Measurements from ENCODE around the gene PRSS27. TPM values are rescaled to one million over a fixed set of nuclear protein-coding genes. Genes with fewer than 3 reads are reported as not detected.

PRSS27 gene
- total and polyA plus RNA-seq, 2 of the 4 experiments (the other 2 are of a cell fraction): under 0.01 to 0.58 TPM

- TF ChIP-seq RAD21 (IDR thresholded peaks at IDR 0.05; ENCODE audit: low read length) (no peak), RFX5 (IDR thresholded peaks at IDR 0.05; ENCODE audit: low read depth, low read length) (no peak), MAZ (IDR thresholded peaks at IDR 0.05; ENCODE audit: borderline replicate concordance, low read depth, low read length) (no peak), MAFK (IDR thresholded peaks at IDR 0.05; ENCODE audit: low read depth, low read length) (no peak), MXI1 (IDR thresholded peaks at IDR 0.05; ENCODE audit: borderline replicate concordance, low read depth, low read length) (no peak), CHD1 (IDR thresholded peaks at IDR 0.05; ENCODE audit: low read depth, low read length) (no peak)
- TF ChIP-seq, protein P1, sequence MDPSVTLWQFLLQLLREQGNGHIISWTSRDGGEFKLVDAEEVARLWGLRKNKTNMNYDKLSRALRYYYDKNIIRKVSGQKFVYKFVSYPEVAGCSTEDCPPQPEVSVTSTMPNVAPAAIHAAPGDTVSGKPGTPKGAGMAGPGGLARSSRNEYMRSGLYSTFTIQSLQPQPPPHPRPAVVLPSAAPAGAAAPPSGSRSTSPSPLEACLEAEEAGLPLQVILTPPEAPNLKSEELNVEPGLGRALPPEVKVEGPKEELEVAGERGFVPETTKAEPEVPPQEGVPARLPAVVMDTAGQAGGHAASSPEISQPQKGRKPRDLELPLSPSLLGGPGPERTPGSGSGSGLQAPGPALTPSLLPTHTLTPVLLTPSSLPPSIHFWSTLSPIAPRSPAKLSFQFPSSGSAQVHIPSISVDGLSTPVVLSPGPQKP (IDR thresholded peaks at IDR 0.05; ENCODE audit: borderline replicate concordance, low read depth, low read length): no peak
- TF ChIP-seq, protein P2, sequence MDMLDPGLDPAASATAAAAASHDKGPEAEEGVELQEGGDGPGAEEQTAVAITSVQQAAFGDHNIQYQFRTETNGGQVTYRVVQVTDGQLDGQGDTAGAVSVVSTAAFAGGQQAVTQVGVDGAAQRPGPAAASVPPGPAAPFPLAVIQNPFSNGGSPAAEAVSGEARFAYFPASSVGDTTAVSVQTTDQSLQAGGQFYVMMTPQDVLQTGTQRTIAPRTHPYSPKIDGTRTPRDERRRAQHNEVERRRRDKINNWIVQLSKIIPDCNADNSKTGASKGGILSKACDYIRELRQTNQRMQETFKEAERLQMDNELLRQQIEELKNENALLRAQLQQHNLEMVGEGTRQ (IDR thresholded peaks at IDR 0.05; ENCODE audit: low read depth, low read length): no peak
- no TSS peak for BruUV-seq (replicated peaks)
- Histone ChIP-seq H4K8ac (ENCODE audit: low read depth in 2 of 2, low read length in 2 of 2) (no peak overlapping the region), H2BK120ac (ENCODE audit: low read depth, low read length) (no peak overlapping the region), H3K23ac (ENCODE audit: low read depth, low read length) (no peak overlapping the region), H3K27ac (ENCODE audit: insufficient read depth, low read length) (no peak overlapping the region), H3K4me2 (ENCODE audit: low read depth, low read length) (no peak overlapping the region), H2BK5ac (ENCODE audit: low read depth, low read length, poor library complexity, severe bottlenecking) (no peak overlapping the region), H3K36me3 (ENCODE audit: control insufficient read depth, insufficient read depth, low read length) (no peaks in the 10 kb centered on the region), H3K9me1 (ENCODE audit: insufficient read depth, low read length) (no peaks in the 10 kb centered on the region), H3K14ac (replicated peaks; ENCODE audit: low read depth, low read length) (no peak overlapping the region), H4K20me1 (ENCODE audit: insufficient read depth, low read length) (no peaks in the 10 kb centered on the region), H3K27me3 (ENCODE audit: control insufficient read depth, insufficient read depth, low read length) (peaks cover 9% of the 10 kb centered on the region; the same call in 1 of the 2 replicates), H3K56ac (ENCODE audit: extremely low read depth, insufficient read depth, low read length) (no peak overlapping the region), H3K9ac (ENCODE audit: low read depth, low read length) (no peak overlapping the region), H2AK9ac (replicated peaks; ENCODE audit: low read depth, low read length, poor library complexity) (peak overlapping the region; percentile 57), H2AFZ (replicated peaks; ENCODE audit: low read length, poor library complexity) (no peak overlapping the region), H4K91ac (ENCODE audit: insufficient read depth, low read depth, low read length) (no peak overlapping the region), H4K5ac (ENCODE audit: low read depth, low read length) (no peak overlapping the region), H3K79me1 (ENCODE audit: low read depth in 1 of 2, low read length in 2 of 2) (no peaks in the 10 kb centered on the region), H3K4me1 (ENCODE audit: control insufficient read depth, insufficient read depth, low read length) (no peaks in the 10 kb centered on the region), H3K18ac (ENCODE audit: low read depth, low read length) (no peak overlapping the region), H3K9me3 (ENCODE audit: control insufficient read depth, insufficient read depth, low read length) (no peaks in the 10 kb centered on the region), H2BK15ac (ENCODE audit: low read depth, low read length) (no peak overlapping the region), H2AK5ac (ENCODE audit: low read depth, low read length) (no peak overlapping the region), H3K4ac (ENCODE audit: low read depth, low read length) (no peak overlapping the region), H3K4me3 (ENCODE audit: insufficient read depth, low read depth, low read length) (no peak overlapping the region), H2BK20ac (ENCODE audit: low read depth, low read length) (no peak overlapping the region)
- dilution Hi-C loops (cut with HindIII; ENCODE audit: low sequenced_read_pairs, unreplicated experiment): no loop called here
- ATAC-seq (ENCODE audit: low read depth) (no peak), DNase-seq (no peak)
- intact Hi-C loops (cut with micrococcal nuclease): no loop called here
- in situ Hi-C loops (cut with MboI; ENCODE audit: low sequenced_read_pairs): no loop called here
- POLR2A ChIA-PET (ENCODE audit: unreplicated experiment): no interaction called here
- CTCF ChIA-PET: no interaction called here
- WGBS, 2 experiments (ENCODE audit: extremely low coverage in 2 of 2, insufficient read length in 1 of 2): 93% methylated on average over 2 of the region's 7 CpGs; no CpG with 5 or more reads in 1 of the 2 experiments
These were observed 4.2 kb upstream of the PRSS27 start for GRCh38 chr16:2724088-2724676.
